HG03103 (cell line): ENCODE data around the gene EMC8.

Source experiments
- ATAC-seq: cut with Tn5 transposase; IDR thresholded peaks from one replicate; pipeline ENCODE4 v1.9.1; 2021; ENCODE audit warnings: low read depth; ENCODE audit not compliant: unreplicated experiment

The EMC8 gene

DNA sequence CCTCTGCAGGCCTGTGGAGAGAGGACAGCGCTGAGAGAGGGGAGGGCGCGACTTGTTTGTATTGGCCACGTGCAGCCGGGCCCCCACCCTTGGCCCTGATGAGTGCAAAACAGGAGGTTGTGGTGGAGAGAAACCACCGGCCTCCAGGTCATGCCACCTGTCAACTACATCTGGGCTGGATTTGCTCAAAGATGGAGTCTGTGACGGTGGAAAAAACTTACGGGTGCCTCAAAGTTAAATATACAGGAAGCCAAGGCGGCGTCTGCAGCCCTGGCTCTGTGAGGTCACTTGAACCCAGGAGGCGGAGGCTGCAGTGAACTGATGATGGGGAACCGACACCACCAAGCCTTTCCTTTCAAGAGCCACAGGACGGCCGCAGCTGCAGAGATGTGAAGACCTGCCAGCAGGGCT is 64.1 kb downstream of the EMC8 start:
- ATAC-seq: no peak

DNA sequence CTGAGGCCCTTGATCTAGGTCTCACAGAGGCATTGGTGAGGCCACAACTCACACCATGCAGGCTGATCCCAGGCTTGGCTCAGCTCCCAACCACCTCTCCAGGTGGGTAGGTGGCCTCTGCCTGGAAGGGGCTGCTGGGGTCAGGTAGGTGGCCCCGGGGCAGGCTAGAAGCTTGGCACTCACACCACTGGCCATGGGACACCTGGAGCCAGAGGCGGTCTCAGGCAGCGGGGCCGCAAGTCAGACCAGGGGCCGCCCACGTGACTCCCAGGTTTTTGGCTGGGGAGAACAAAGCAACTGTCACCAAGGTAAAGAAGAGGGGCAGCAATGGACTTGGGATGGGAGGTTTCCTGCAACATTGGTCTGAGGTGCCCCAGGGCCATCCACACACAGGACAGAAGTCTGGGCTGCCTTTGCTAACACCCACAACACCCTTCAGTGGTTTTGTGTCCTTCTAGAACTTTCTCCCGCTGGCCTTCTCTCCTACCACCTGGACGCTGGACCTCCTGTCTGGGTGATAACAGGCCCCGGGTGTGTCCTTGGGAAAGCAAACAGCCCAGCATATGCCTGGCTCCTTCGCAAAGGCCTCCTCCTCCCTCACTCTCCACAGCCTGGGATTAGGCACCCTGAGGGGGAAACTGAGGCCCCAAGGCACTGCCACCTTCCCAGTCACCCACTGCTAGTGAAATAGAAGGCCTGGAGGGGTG is 64.9 kb downstream of the EMC8 start:
- no peak for ATAC-seq

DNA sequence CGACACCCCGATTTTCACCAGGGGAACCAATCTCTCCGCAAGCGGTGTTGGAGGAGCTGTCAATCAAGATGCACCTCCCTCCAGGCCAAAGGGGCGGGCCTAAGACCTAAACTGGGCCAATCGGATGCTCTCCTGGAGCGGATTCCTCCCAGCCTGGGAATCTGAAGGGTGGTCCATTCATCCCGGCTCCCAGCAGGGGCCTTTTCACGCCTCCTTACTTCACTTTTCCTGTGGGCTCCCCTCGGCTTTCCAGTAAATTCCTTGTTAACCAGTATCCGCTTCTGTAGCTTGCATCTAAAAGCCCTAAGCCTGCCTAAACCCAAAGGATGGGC is 65.5 kb downstream of the EMC8 start:
- no peak for ATAC-seq

DNA sequence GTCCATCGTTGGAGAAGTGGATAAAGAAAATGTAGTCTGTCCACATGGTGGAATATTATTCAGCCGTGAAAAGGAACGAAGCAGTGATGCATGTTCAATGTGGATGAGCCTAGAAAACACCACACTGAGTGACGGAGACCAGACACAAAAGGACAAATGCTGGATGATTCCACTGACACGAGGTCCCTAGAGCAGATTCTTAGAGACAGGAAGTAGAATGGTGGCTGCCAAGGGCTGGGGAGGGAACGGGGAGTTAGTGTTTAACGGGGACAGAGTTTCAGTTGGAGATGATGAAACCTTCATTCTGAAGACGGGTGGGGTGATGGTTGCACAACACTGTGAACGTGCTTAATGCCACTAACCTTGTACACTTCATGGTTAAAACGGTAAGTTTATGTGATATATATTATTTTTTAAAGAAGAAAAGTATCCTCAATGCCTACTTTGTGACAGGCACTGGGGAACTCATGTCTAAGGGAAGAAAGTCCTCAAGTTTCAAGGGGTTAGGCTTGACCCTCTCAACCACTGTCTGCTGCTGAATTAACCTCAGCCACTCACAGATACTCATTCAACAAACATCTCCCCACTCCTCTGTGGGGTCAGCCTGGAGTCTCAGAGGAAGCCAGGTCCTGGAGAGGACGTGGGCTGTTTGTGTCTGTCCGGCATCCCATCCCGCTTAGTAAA is 66.0 kb downstream of the EMC8 start:
- ATAC-seq: no peak

DNA sequence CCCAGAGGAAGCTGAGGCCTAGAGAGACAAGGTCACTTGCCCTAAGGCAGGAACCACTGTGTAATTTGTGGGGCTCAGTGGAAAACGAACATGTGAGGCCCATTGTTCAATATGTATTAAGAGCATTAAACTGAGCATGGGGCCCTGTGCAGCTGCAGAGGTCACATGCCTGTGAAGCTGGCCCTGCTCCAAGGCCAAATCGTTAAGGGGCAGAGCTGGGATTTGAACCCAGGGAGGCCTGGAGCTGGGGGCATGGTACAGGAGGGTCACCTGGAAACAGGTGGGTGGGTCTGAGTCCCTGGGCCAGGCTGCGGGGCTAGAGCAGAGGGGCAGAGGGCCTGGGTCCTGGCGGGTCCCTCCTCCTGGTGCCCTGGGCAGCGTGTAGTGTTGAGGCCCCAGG is 68.2 kb downstream of the EMC8 start:
- no peak for ATAC-seq

DNA sequence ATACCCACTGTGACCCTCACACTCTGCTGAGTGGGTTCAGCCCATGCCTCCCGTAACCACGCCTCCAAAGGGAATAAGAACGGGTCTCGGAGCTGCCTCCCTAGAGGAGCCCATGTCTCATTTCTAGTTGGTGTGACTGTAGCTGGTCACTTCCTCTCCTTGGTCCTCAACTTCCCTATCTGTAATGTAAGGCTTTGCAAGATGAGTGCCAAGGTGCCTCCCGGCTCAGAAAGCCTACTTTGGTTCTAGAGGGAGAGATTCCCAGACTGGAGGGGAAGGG is 69.2 kb downstream of the EMC8 start:
- no peak for ATAC-seq

DNA sequence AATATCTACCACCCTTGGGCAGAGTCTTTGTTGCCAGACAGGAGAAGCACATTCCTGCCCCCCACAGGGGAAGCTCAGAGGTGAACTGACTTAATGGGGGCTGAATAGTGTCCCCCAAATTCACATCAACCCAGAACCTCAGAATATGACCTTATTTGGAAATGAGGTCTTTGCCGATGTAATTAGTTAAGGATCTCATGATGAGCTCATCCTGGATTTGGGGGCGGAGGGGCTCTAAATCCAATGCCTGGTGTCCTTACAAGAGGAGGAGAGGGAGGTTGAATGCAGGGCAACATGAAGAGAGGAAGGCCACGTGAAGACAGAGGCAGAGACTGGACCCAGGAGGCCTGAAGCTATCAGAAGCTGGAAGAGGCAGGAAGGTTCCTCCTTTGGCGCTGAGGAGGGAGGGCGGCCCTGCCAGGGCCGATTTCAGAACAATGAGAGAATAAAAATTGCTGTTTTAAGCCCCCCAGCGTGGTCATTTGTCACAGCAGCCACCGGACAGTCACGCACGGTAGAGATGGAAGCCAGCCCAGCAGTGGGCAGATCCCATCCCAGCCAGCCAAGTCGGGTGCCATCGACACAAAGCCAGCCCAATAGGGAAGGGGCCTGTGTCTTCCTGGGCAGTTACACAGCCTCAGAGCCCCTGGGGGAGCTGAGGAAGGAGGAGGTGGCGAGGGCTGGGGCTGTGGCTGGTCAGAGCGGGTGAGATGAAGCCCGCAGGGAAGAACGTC is 69.7 kb downstream of the EMC8 start:
- ATAC-seq: no peak

DNA sequence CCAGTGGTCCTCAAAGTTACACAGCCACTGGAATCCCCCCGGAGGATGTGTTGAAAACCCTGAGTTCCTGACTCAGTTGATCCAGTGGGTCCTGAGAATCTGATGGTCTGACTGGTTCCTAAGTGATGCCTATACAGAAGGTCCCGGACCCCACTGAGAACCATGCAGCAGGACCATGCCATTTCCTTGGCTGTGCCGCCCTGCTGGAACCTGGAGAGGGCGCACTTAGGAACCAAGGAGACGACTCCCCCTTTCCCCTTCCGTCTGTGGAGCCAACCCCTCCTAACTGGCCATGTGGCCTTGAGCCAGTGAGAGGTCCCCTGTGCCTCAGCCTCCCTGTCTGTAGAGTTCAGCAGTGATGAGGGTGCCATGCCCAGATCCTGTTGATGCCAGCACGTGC is 70.5 kb downstream of the EMC8 start:
- ATAC-seq: no peak
